HCT116 (cell line): ENCODE data around the gene PRSS33. TPM values are rescaled to one million over a fixed set of nuclear protein-coding genes. Genes with fewer than 3 reads are reported as not detected.

Experiments
- ATAC-seq: fragments of 200-7000 bp; cut with Tn5 transposase; 2 replicates; pipeline ENCODE4 v1.9.1; 2020; ENCODE audit warnings: mild to moderate bottlenecking, moderate library complexity
- BruUV-seq: library from RNA; stranded (reverse); fragments of 400-500 nt; replicated peaks from 2 replicates; lab custom pipeline; 2021; lab: Mats Ljungman, UMichigan
- CTCF ChIA-PET: fragments of 300-600 bp; sonication (Branson Sonifier 250); formaldehyde crosslinking; loops from one replicate; lab custom pipeline; 2021; ENCODE audit warnings: antibody characterized with exemption; lab: Charles Lee
- POLR2A ChIA-PET: fragments of 300-600, 350-600 bp; sonication (Branson Sonifier 250); formaldehyde crosslinking; loops from one replicate; lab custom pipeline; 2021; ENCODE audit warnings: antibody characterized with exemption; lab: Charles Lee
- RAD21 ChIA-PET, 2 experiments: fragments of 300-600 bp; sonication (Branson Sonifier 250); formaldehyde crosslinking; loops; one replicate each; lab custom pipeline; 2023; ENCODE audit warnings: low total read pairs in 2 of 2; ENCODE audit not compliant: uncharacterized antibody in 2 of 2, unreplicated experiment in 2 of 2, low non-redundant PET in 1 of 2; lab: Charles Lee
- DNase-seq: peaks from one replicate; pipeline ENCODE4 v3.0.0-alpha.2; 2010; ENCODE audit warnings: low read depth, low spot score
- H2AFZ ChIP-seq: fragments of 200-600 bp; shearing (Covaris generic), sonication (generic); 2 replicates; pipeline ENCODE4 v1.6.1; 2017; ENCODE audit warnings: low read depth, mixed run types, mixed read lengths, antibody characterized with exemption, low read length; ENCODE audit not compliant: poor library complexity, severe bottlenecking
- H3K27ac ChIP-seq: 2 replicates; pipeline ENCODE4 v1.5.1; 2012; ENCODE audit warnings: low read depth, low read length
- H3K27me3 ChIP-seq: fragments of 200-600 bp; sonication (generic); 2 replicates; pipeline ENCODE4 v1.6.1; 2016; ENCODE audit warnings: mixed run types, low read length, mixed read lengths; ENCODE audit not compliant: insufficient read depth
- H3K36me3 ChIP-seq, 2 experiments: fragments of 200-500 bp in 1 of 2; fragments of 200-600 bp in 1 of 2; sonication (Bioruptor generic) in 1 of 2; sonication (generic) in 1 of 2; 2 replicates each; pipeline versions ENCODE4 v1.5.1 to v1.6.1; 2014 to 2016; ENCODE audit warnings: low read length in 2 of 2, inconsistent platforms in 1 of 2, mixed read lengths in 1 of 2, mixed run types in 1 of 2; ENCODE audit not compliant: insufficient read depth in 2 of 2, control insufficient read depth in 1 of 2
- H3K4me1 ChIP-seq, 2 experiments: fragments of 200-600 bp in 1 of 2; sonication (generic) in 1 of 2; 2 replicates each; pipeline versions ENCODE4 v1.5.1 to v1.6.1; 2012 to 2017; ENCODE audit warnings: low read length in 2 of 2, inconsistent platforms in 1 of 2, mild to moderate bottlenecking in 1 of 2, mixed read lengths in 1 of 2, mixed run types in 1 of 2, moderate library complexity in 1 of 2; ENCODE audit not compliant: insufficient read depth in 2 of 2, control insufficient read depth in 1 of 2
- H3K4me2 ChIP-seq: fragments of 200-600 bp; sonication (generic); 2 replicates; pipeline ENCODE4 v1.6.1; 2017; ENCODE audit warnings: mixed run types, low read length, mixed read lengths
- H3K4me3 ChIP-seq, 2 experiments: fragments of 200-600 bp in 1 of 2; sonication (generic) in 1 of 2; replicated peaks in 1 of 2; 2 replicates each; pipeline ENCODE4 v1.5.1; 2011 to 2016; ENCODE audit warnings: low read length in 2 of 2, control low read depth in 1 of 2, low read depth in 1 of 2, mild to moderate bottlenecking in 1 of 2, mixed read lengths in 1 of 2, mixed run types in 1 of 2
- H3K79me2 ChIP-seq: fragments of 200-600 bp; sonication (generic); 2 replicates; pipeline ENCODE4 v1.6.1; 2017; ENCODE audit warnings: mild to moderate bottlenecking, mixed run types, low read length, moderate library complexity, mixed read lengths; ENCODE audit not compliant: insufficient read depth
- H3K9ac ChIP-seq: fragments of 200-600 bp; sonication (generic); 2 replicates; pipeline ENCODE4 v1.6.1; 2016; ENCODE audit warnings: low read length, mixed read lengths
- H3K9me2 ChIP-seq: fragments of 200-600 bp; sonication (generic), shearing (Covaris generic); 2 replicates; pipeline ENCODE4 v1.6.1; 2017; ENCODE audit warnings: mixed run types, mild to moderate bottlenecking, moderate library complexity; ENCODE audit not compliant: insufficient read depth
- H3K9me3 ChIP-seq, 2 experiments: fragments of 200-500 bp in 1 of 2; fragments of 200-600 bp in 1 of 2; sonication (Bioruptor generic) in 1 of 2; sonication (generic) in 1 of 2; 2 replicates each; pipeline ENCODE4 v1.6.1; 2014 to 2017; ENCODE audit warnings: low read length in 2 of 2, mixed read lengths in 2 of 2, inconsistent platforms in 1 of 2, low read depth in 1 of 2, mild to moderate bottlenecking in 1 of 2, mixed run types in 1 of 2, moderate library complexity in 1 of 2; ENCODE audit not compliant: control insufficient read depth in 1 of 2, insufficient read depth in 1 of 2
- H4K20me1 ChIP-seq: fragments of 200-600 bp; sonication (generic), shearing (Covaris generic); 2 replicates; pipeline ENCODE4 v1.6.1; 2017; ENCODE audit warnings: mixed run types, mild to moderate bottlenecking, moderate library complexity; ENCODE audit not compliant: insufficient read depth
- ATF3 ChIP-seq: IDR thresholded peaks from 2 replicates; pipeline ENCODE4 v1.6.1; 2012
- EGR1 ChIP-seq: IDR thresholded peaks from 2 replicates; pipeline ENCODE4 v1.6.1; 2012; ENCODE audit warnings: low read depth
- ELF1 ChIP-seq: IDR thresholded peaks from 2 replicates; pipeline ENCODE4 v1.6.1; 2012; ENCODE audit warnings: low read depth, borderline replicate concordance
- RAD21 ChIP-seq: IDR thresholded peaks from 2 replicates; pipeline ENCODE4 v1.6.1; 2012; ENCODE audit warnings: low read depth, mild to moderate bottlenecking
- SRF ChIP-seq: IDR thresholded peaks from 2 replicates; pipeline ENCODE4 v1.6.1; 2012; ENCODE audit warnings: low read depth
- TCF7L2 ChIP-seq: IDR thresholded peaks from 2 replicates; pipeline ENCODE4 v1.7.0; 2011; ENCODE audit warnings: borderline replicate concordance, inconsistent platforms; ENCODE audit not compliant: insufficient read depth, insufficient read length; ENCODE audit errors: extremely low read depth
- intact Hi-C: fragments of 100-400 bp; cut with micrococcal nuclease; formaldehyde crosslinking; loops from 2 replicates; pipeline ENCODE4 v1.10.0; 2022
- total RNA-seq: library from RNA; stranded (reverse); gene quantifications from one replicate; pipeline ENCODE4 v1.2.1, GENCODE V29; 2021; ENCODE audit not compliant: unreplicated experiment
- TF ChIP-seq, protein P1 (sequence below), 3 experiments: fragments of 200-600 bp in 1 of 3; sonication (generic) in 1 of 3; IDR thresholded peaks in 2 of 3; conservative IDR thresholded peaks in 1 of 3; 2 replicates each; pipeline ENCODE4 v1.5.1; 2012 to 2017; ENCODE audit warnings: low read depth in 2 of 3, low read length in 2 of 3, antibody characterized with exemption in 1 of 3, borderline replicate concordance in 1 of 3, control low read depth in 1 of 3, mild to moderate bottlenecking in 1 of 3, mixed read lengths in 1 of 3, mixed run types in 1 of 3, moderate library complexity in 1 of 3; ENCODE audit not compliant: insufficient read depth in 1 of 3

The PRSS33 gene
- total RNA-seq, 1 experiment from 2014 or later: not detected

DNA sequence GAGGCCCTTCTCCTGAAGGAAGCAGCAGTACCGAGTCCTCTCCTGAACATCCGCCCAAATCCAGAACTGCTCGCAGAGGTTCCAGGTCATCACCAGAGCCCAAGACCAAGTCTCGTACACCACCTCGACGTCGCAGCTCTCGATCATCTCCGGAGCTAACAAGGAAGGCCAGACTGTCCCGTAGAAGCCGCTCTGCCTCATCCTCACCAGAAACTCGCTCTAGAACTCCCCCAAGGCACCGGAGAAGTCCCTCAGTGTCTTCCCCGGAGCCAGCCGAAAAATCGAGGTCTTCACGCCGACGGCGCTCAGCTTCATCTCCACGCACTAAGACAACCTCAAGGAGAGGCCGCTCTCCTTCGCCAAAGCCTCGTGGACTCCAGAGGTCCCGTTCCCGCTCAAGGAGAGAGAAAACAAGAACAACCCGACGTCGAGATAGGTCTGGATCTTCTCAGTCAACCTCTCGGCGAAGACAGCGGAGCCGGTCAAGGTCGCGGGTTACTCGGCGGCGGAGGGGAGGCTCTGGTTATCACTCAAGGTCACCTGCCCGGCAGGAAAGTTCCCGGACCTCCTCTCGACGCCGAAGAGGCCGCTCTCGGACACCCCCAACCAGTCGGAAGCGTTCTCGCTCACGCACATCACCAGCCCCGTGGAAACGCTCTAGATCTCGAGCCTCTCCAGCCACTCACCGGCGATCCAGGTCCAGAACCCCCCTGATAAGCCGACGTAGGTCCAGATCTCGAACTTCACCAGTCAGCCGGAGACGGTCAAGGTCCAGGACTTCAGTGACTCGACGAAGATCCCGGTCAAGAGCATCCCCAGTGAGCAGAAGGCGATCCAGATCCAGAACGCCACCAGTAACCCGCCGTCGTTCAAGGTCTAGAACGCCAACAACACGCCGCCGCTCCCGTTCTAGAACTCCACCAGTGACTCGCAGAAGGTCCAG lies 21.6 kb downstream of the PRSS33 start (continued):
- TF ChIP-seq TCF7L2 (no peak), RAD21 (no peak), EGR1 (no peak), ELF1 (no peak), ATF3 (no peak)

DNA sequence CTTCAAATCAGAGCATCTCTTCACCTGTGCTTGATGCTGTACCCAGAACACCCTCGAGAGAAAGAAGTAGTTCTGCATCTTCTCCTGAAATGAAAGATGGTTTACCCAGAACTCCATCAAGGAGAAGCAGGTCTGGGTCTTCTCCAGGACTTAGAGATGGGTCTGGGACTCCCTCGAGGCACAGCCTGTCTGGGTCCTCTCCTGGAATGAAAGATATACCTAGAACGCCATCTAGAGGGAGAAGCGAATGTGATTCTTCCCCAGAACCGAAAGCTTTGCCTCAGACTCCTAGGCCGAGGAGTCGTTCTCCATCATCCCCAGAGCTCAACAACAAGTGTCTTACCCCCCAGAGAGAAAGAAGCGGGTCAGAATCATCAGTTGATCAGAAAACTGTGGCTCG lies 22.6 kb downstream of the PRSS33 start:
- H3K79me2 ChIP-seq: peaks cover 100% of the 10 kb centered on the region
- H3K4me1 ChIP-seq: peaks cover 0 to 27% of the 10 kb centered on the region in 2 experiments; a peak in 2 of 4 replicates
- no peak overlapping the region for H3K27ac ChIP-seq
- DNase-seq (no peak), ATAC-seq (no peak)
- ChIA-PET POLR2A (no interaction called here), CTCF (no interaction called here), RAD21 (no interaction called here)
- H3K9ac ChIP-seq: no peak overlapping the region
- H3K9me2 ChIP-seq: no peaks in the 10 kb centered on the region
- H3K4me2 ChIP-seq: no peak overlapping the region
- no peak overlapping the region for H2AFZ ChIP-seq
- H3K4me3 ChIP-seq: no peak overlapping the region
- intact Hi-C loops: no loop called here
- TF ChIP-seq SRF: no peak
- TF ChIP-seq, protein P1, sequence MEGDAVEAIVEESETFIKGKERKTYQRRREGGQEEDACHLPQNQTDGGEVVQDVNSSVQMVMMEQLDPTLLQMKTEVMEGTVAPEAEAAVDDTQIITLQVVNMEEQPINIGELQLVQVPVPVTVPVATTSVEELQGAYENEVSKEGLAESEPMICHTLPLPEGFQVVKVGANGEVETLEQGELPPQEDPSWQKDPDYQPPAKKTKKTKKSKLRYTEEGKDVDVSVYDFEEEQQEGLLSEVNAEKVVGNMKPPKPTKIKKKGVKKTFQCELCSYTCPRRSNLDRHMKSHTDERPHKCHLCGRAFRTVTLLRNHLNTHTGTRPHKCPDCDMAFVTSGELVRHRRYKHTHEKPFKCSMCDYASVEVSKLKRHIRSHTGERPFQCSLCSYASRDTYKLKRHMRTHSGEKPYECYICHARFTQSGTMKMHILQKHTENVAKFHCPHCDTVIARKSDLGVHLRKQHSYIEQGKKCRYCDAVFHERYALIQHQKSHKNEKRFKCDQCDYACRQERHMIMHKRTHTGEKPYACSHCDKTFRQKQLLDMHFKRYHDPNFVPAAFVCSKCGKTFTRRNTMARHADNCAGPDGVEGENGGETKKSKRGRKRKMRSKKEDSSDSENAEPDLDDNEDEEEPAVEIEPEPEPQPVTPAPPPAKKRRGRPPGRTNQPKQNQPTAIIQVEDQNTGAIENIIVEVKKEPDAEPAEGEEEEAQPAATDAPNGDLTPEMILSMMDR (IDR thresholded peaks at IDR 0.05 in 2 of 3, conservative IDR thresholded peaks at IDR 0.05 in 1 of 3; ENCODE audit: borderline replicate concordance in 1 of 3, insufficient read depth in 1 of 3, low read depth in 2 of 3, low read length in 2 of 3): 0 out of 6 replicates have a peak, but pooled peaks of 1 of the 3 experiments have one; percentile 28
- TF ChIP-seq, all 23 proteins: peak for 1
- no peaks in the 10 kb centered on the region for H3K9me3 ChIP-seq
- H3K27me3 ChIP-seq: no peaks in the 10 kb centered on the region
- BruUV-seq: no TSS peak
- H3K36me3 ChIP-seq: peaks cover 69 to 100% of the 10 kb centered on the region in 2 experiments
- H4K20me1 ChIP-seq: peaks cover 31% of the 10 kb centered on the region; the same call in 1 of the 2 replicates
